ENCODE results near the gene TLE5. TPM values are rescaled to one million over a fixed set of nuclear protein-coding genes. Genes with fewer than 3 reads are reported as not detected.
"Not testable (repeated sequence)": the region's sequence is repeated elsewhere in the genome, so short reads cannot be mapped to it uniquely, and the experiment has no call there.

The TLE5 gene
- total RNA-seq, 2 donors from 2014 or later: 286 to 349 TPM

DNA sequence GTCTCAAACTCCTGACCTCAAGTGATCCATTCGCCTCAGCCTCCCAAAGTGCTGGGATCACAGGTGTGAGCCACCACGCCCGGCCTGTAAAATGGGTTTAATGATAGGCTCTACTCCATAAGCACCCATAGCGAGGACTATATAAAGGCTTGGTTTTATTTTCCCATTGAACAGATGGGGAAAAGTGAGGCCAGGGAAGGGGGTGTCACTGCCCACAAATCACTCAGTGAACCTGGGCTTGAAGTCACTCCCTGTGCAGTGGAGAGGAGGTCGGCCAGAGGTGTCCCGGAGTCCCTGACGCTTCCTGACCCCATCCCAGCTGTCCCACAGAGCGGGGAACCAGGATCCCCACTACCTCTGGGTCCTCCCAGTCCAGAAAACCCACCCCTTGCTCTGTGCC is 48.2 kb downstream of the TLE5 start:
- Mint-ChIP-seq H3K9me3 (no peaks in the 10 kb centered on the region), H3K36me3 (ENCODE audit: insufficient read depth in 2 of 2) (no peaks in the 10 kb centered on the region), H3K27me3 (ENCODE audit: low read depth) (no peaks in the 10 kb centered on the region), H3K4me1 (ENCODE audit: low read depth) (no peaks in the 10 kb centered on the region), H3K27ac (no peak overlapping the region), H3K4me3 (no peak overlapping the region)
- DNase-seq: no peak
- ATAC-seq (replicated peaks in 1 of 2): no peak

DNA sequence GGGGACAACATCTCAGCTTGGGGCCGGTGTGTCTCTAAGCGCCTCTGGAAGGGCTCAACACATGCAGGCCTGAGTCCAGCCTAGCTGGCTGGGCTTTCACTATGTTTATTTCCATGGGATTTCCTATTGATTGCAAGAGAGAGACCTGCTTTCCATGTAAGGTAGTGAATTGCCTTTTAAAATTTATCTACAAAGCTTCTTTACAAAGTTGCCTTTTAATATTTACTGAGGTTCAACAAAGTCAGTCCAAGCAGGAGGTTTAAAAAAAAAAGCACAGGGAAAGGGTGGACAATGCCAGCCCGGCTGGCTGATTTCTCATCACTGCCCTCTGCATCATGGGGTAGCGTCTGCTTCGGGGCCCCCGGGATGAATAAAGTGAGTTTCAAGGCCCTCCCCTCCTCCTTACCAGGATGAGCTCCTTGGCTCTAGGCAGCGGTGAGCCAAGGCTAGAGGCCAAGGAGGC is 49.0 kb downstream of the TLE5 start:
- DNase-seq (no peak), ATAC-seq (replicated peaks in 1 of 2) (no peak)
- H3K4me3 Mint-ChIP-seq: no peak overlapping the region
- no peaks in the 10 kb centered on the region for H3K9me3 Mint-ChIP-seq
- H3K27ac Mint-ChIP-seq: no peak overlapping the region
- no peaks in the 10 kb centered on the region for H3K36me3 Mint-ChIP-seq (ENCODE audit: insufficient read depth in 2 of 2)
- no peaks in the 10 kb centered on the region for H3K27me3 Mint-ChIP-seq (ENCODE audit: low read depth)
- H3K4me1 Mint-ChIP-seq (ENCODE audit: low read depth): no peaks in the 10 kb centered on the region

GRCh38 chr19:3012621-3013262 is 49.6 kb downstream of the TLE5 start:
- Mint-ChIP-seq H3K27ac (no peak overlapping the region), H3K36me3 (ENCODE audit: insufficient read depth in 2 of 2) (no peaks in the 10 kb centered on the region), H3K27me3 (ENCODE audit: low read depth) (no peaks in the 10 kb centered on the region), H3K4me1 (ENCODE audit: low read depth) (no peaks in the 10 kb centered on the region), H3K4me3 (no peak overlapping the region), H3K9me3 (no peaks in the 10 kb centered on the region)
- DNase-seq (no peak), ATAC-seq (replicated peaks in 1 of 2) (no peak)

GRCh38 chr19:3012059-3012458 is 50.2 kb downstream of the TLE5 start:
- not testable (repeated sequence) for H3K27me3 Mint-ChIP-seq (ENCODE audit: low read depth); H3K27ac Mint-ChIP-seq

DNA sequence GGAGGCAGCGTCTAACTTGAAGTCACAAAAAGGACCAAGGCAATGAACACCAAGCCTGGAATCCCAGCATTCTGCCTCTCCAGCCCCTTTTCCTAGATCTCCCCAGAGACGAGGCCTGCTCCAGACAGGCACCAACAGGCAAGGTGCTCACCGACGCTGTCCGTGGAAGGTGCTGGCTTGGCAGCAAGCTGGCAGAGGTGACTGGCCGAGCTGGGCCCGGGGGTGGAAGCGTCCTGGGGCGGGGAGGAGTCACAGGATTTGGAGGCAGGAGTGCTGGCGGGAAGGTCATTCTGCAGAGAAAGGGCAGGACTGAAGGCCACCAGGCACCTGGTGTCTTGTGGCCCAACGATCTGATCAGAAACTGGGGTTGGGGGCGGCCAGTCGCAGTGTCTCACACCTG is 51.4 kb downstream of the TLE5 start:
- Mint-ChIP-seq H3K4me1 (ENCODE audit: low read depth) (no peaks in the 10 kb centered on the region), H3K27ac (no peak overlapping the region), H3K36me3 (ENCODE audit: insufficient read depth in 2 of 2) (no peaks in the 10 kb centered on the region), H3K9me3 (no peaks in the 10 kb centered on the region), H3K4me3 (no peak overlapping the region), H3K27me3 (ENCODE audit: low read depth) (no peaks in the 10 kb centered on the region)
- ATAC-seq (replicated peaks in 1 of 2) (no peak), DNase-seq (no peak)

More at GRCh38 chr19:3012059-3012458, 50.2 kb downstream of the TLE5 start:
- H3K4me3 Mint-ChIP-seq; H3K9me3 Mint-ChIP-seq; DNase-seq; ATAC-seq (replicated peaks in 1 of 2); H3K36me3 Mint-ChIP-seq (ENCODE audit: insufficient read depth in 2 of 2); H3K4me1 Mint-ChIP-seq (ENCODE audit: low read depth): not testable (repeated sequence)

- DNase-seq (no peak), ATAC-seq (replicated peaks in 1 of 2) (no peak)
- Mint-ChIP-seq H3K27me3 (ENCODE audit: low read depth) (no peaks in the 10 kb centered on the region), H3K4me3 (no peak overlapping the region), H3K27ac (no peak overlapping the region), H3K36me3 (ENCODE audit: insufficient read depth in 2 of 2) (no peaks in the 10 kb centered on the region), H3K9me3 (no peaks in the 10 kb centered on the region), H3K4me1 (ENCODE audit: low read depth) (no peaks in the 10 kb centered on the region)
These were observed 53.3 kb downstream of the TLE5 start for GRCh38 chr19:3008994-3009393.

DNA sequence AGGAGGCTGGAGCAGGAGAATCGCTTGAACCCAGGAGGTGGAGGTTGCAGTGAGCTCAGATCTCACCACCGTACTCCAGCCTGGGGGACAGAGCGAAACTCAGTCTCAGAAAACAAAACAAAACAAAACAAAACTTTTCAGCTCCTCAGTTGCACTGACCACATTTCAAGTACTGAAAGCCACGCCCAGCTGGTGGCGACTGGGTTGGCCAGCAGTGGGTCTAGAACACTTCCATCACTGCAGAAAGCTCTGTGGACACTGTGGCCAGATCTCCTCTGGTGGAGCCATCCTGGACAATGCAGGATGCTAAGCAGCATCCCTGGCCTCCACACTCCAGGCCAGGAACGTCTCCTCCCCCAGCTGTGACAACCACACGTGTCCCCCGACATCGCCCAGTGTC is 54.3 kb downstream of the TLE5 start:
- Mint-ChIP-seq H3K9me3 (no peaks in the 10 kb centered on the region), H3K4me3 (no peak overlapping the region), H3K27ac (no peak overlapping the region), H3K27me3 (ENCODE audit: low read depth) (no peaks in the 10 kb centered on the region), H3K4me1 (ENCODE audit: low read depth) (no peaks in the 10 kb centered on the region), H3K36me3 (ENCODE audit: insufficient read depth in 2 of 2) (no peaks in the 10 kb centered on the region)
- DNase-seq: no peak
- no peak for ATAC-seq (replicated peaks in 1 of 2)

DNA sequence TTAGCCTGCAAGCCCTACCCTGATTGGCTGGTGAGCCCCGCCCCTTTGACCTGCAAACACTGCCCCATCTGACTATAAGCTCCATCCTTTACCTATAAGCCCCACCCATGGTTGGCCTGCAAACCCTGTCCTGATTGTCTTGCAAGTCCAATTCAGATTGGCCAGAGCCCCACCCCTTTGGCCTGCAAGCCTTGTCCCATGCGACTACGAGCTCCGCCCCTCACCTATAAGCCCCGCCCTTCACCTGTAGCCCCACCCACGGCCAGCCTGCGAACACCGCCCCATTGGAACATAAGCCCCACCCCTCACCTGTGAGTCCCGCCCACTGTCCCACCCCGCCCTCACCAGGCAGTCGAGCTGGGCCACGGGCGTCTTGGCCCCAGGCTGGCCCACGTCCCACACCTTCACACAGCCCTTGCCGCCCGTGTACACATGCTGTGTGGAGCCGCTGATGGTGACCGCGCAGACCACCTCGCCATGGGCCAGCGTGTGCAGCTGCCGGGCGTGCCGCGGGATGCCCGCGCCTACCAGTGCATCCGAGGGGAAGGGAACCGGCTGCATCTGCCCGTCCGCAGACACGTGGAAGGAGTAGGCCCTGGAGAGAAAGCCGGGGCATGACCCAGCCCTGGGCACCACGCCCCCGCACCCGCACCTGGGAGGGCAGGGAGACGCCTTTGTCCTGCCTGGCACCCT is 56.1 kb downstream of the TLE5 start:
- ATAC-seq (replicated peaks in 1 of 2): no peak
- H3K9me3 Mint-ChIP-seq: no peaks in the 10 kb centered on the region
- DNase-seq: peak in 1 of 2 donors; percentile 18

GRCh38 chr19:3005345-3005744 is 57.0 kb downstream of the TLE5 start:
- no peak for DNase-seq
- H3K4me3 Mint-ChIP-seq: no peak overlapping the region
- no peak overlapping the region for H3K27ac Mint-ChIP-seq
- no peaks in the 10 kb centered on the region for H3K36me3 Mint-ChIP-seq (ENCODE audit: insufficient read depth in 2 of 2)
- no peaks in the 10 kb centered on the region for H3K9me3 Mint-ChIP-seq
- no peaks in the 10 kb centered on the region for H3K4me1 Mint-ChIP-seq (ENCODE audit: low read depth)
- H3K27me3 Mint-ChIP-seq (ENCODE audit: low read depth): no peaks in the 10 kb centered on the region
- ATAC-seq (replicated peaks in 1 of 2): no peak

More for the DNA sequence above, 56.1 kb downstream of the TLE5 start:
- Mint-ChIP-seq H3K4me3 (no peak overlapping the region), H3K27ac (no peak overlapping the region), H3K27me3 (ENCODE audit: low read depth) (no peaks in the 10 kb centered on the region), H3K36me3 (ENCODE audit: insufficient read depth in 2 of 2) (no peaks in the 10 kb centered on the region), H3K4me1 (ENCODE audit: low read depth) (no peaks in the 10 kb centered on the region)

DNA sequence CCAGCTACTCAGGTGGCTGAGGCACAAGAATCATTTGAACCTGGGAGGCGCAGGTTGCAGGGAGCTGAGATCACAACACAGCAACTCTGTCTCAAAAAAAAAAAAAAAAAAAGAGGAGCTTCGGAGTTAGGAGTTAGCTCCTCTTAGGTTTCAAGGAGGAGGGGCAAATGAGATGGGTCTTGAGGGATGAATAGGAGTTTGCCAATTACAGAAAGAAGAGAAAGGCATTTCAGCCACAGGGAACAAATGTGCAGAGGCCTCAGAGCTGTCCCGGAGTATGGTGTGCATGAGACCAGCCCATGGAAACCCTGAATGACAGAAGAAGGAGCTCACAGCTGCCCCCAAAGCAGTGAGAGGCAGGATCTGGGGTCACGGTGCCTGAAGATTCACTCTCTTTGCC is 57.8 kb downstream of the TLE5 start:
- DNase-seq (no peak), ATAC-seq (replicated peaks in 1 of 2) (no peak)
- Mint-ChIP-seq H3K27me3 (ENCODE audit: low read depth) (no peaks in the 10 kb centered on the region), H3K4me1 (ENCODE audit: low read depth) (no peaks in the 10 kb centered on the region), H3K36me3 (ENCODE audit: insufficient read depth in 2 of 2) (no peaks in the 10 kb centered on the region), H3K9me3 (no peaks in the 10 kb centered on the region), H3K4me3 (no peak overlapping the region), H3K27ac (no peak overlapping the region)

- H3K4me3 Mint-ChIP-seq: no peak overlapping the region
- no peaks in the 10 kb centered on the region for H3K27me3 Mint-ChIP-seq (ENCODE audit: low read depth)
- DNase-seq (no peak), ATAC-seq (replicated peaks in 1 of 2) (no peak)
- H3K36me3 Mint-ChIP-seq (ENCODE audit: insufficient read depth in 2 of 2): peaks cover 0 to 1% of the 10 kb centered on the region in 2 donors
- no peaks in the 10 kb centered on the region for H3K4me1 Mint-ChIP-seq (ENCODE audit: low read depth)
- no peak overlapping the region for H3K27ac Mint-ChIP-seq
- H3K9me3 Mint-ChIP-seq: no peaks in the 10 kb centered on the region
These were observed 59.2 kb downstream of the TLE5 start for GRCh38 chr19:3003046-3003445.
